GM21825 (cell line): ENCODE results near the gene NSD2.

ENCODE experiments used
- ATAC-seq: cut with Tn5 transposase; IDR thresholded peaks from one replicate; pipeline ENCODE4 v1.9.1; 2021; ENCODE audit warnings: mild to moderate bottlenecking, moderate library complexity; ENCODE audit not compliant: unreplicated experiment

Gene NSD2

DNA sequence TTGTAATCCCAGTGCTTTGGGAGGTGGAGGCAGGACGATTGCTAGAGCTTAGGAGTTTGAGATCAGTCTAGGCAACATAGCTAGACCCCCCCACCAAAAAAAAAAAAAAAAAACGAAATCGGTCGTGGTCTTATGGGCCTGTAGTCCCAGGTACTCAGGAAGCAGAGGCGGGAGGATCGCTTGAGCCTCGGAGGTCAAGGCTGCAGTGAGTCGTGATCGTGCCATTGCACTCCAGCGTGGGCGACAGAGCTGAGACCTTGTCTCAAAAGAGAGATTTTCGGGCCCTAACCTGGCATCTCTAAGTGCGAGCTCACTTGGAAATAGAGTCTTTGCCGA is 8.3 kb upstream of the NSD2 start:
- no peak for ATAC-seq

DNA sequence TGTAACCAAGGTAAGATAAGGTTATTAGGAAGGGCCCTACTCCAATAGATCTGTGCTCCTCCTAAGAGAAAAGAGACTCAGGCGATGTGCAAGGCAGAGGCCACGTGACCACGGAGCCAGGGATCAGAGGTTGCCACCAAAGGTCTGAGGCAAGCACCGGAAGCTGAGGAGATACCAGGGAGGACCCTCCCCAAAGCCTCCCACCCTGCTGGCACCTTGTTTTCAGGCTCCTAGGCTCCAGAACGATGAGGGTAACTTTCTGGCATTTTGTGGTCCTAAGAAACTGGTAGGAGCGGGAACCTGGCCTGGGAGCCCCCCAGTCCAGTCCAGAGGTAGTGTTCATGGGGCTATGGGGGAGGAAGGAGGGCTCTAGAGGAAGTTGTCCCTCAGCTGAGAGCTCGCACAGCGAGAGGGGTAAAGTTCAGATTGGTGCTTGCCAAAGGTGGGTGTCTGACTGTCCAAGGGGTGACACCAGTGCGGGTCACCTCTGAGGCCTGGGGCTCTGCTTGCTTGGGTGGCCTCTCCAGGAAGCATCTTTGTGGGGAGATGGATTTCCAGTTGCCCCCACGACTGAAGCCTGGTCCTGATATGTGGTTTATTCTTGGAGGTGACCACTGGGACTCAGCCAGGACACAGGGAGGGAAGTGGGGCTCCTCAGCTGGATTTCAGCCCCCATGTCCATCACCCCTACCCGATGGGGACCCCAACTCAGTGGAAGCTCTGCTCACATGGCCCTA is 7.7 kb upstream of the NSD2 start:
- no peak for ATAC-seq

DNA sequence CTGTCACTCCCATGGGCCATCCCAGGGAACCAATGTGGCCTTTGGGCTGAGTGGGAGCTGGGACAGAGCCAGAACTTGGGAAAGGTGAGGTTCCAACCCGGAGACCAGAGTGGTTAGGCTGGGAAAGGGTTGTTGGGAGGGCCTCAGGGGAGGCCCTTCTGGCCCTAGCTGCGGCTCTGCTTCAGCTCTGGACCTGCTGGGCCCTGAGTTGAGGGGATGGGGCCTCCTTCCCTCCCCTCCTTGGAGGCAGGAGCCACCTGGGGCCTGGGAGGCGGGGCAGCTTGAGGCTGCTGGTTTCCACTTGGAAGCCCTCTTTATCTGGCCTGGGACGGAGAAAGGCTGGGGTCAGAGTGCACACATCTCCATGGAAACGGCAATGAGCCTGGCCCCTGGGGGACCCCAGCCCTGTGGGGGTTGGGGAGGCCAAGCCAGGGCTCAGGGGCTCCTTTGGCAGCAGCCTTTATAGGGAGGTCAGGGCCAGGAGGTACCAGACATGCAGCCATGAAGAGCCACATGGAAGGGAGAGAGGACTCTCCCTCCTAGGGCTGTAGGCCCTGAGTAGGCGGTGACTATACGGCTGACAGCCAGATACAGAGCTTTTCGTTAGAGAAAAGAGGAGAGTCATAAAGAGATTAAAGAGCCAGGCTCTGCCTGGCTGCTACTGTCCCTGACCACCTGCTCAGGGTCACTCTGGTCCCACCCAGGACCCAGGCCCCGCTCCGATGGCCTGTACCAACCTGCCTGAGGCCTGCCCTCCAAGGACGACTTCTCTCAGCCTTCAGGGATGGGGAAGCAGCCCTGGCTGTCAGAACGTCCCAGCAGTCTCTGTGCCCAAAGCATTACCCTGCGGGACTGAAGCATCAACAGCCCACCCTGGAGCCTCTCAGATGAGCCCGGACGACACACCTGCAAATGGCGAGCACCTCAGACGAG is 6.9 kb upstream of the NSD2 start:
- ATAC-seq: no peak

DNA sequence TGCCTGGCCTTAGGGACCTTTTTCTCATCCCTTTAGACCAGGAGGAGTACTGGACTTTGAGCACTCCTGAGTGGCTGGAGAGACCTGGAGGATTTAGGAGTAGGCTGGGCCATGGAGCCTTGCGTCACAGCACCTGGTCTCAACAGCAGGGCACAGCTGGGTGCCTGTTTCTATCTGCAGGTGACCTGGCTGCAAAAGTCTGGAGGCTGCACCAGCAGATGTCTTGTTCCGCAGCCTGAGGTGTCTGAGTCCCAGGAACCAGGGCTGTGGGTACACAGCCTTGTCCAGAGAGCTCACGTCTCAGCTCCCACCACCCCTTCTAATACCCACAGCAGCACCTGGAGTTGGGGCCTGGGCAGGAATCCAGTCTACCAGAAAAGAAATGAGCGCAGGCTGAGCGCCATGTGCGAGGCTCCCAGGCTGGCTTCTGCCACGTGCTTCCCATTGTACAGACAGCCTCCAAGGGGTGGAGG is 5.0 kb upstream of the NSD2 start:
- ATAC-seq: no peak

DNA sequence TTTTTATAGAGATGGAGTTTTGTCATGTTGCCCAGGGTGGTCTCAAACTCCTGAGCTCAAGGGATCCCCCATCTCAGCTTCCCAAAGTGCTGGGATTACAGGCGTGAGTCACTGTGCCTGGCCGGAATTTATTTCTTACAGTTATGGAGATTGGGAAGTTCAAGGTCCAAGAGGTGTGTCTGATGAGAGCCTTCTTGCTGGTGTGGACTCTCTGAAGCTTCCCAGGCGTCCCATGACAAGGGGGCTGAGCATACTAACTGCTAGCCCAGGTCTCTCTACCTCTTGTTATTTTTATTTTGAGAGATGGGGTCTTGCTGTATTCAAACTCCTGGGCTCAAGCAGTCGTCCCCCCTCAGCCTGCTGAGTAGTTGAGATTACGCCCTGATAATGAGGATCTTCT is 2.9 kb upstream of the NSD2 start:
- no peak for ATAC-seq

DNA sequence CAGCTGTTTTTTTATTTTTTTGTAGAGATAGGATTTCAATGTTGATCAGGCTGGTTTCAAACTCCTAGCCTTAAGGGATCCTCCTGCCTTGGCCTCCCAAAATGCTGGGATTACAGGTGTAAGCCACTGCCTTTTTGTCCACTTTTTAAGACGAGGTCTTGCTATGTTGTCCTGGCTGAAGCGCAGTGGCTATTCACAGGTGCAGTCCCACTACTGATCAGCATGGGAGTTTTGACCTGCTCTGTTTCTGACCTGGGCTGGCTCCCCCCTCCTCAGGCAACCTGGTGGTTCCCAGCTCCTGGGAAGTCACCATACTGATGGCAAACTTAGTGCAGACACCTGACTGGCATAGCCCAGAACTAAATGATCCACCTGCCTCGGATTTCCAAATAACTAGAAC is 2.3 kb upstream of the NSD2 start:
- no peak for ATAC-seq

DNA sequence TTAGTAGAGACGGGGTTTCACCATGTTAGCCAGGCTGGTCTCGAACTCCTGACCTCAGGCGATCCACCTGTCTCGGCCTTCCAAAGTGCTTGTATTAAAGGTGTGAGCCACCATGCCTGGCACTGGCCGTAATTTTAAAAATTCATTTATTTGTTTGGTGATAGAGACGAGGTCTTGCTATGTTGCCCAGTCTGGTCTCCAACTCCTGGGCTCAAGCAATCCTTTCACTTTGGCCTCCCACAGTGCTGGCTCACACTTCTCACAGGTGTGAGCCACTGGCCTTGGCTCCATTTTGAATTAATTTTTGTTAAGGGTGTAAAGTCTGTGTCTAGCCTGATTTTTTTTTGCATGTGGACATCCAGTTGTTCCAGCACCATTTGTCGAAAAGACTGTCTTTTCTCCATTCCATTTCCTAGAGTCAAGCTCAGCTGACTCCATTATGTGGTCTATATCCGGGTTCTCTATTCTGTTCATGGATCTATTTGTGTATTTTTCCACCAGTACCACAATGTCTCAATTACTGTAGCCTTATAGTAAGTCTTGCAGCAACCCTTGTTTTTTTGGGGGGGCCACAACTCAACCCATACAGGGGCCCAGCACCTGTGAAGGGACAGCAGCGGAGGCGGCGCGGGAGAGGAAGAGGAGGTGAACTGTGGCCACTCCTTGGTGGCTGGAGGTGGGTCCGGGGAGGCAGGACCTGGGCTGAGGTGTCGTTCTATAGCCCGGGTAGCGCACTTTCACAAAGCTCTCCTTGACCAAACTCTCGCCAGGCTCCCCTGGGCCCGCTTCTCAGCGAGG is 1.5 kb upstream of the NSD2 start:
- peak; percentile 3 for ATAC-seq

DNA sequence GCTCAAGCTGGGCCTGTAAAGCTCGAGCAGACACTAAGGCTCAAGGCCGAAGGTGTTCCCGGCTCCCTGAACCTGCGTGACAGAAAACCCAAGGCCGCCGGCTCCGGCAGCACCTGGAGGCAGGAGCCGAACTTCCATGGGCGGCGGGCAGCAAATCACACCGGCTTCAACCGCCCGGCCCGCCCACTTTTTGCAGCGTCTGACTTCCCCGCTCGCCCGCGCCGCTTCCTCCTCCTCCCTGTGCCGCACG is 940 bp upstream of the NSD2 start:
- peak; percentile 47 for ATAC-seq

DNA sequence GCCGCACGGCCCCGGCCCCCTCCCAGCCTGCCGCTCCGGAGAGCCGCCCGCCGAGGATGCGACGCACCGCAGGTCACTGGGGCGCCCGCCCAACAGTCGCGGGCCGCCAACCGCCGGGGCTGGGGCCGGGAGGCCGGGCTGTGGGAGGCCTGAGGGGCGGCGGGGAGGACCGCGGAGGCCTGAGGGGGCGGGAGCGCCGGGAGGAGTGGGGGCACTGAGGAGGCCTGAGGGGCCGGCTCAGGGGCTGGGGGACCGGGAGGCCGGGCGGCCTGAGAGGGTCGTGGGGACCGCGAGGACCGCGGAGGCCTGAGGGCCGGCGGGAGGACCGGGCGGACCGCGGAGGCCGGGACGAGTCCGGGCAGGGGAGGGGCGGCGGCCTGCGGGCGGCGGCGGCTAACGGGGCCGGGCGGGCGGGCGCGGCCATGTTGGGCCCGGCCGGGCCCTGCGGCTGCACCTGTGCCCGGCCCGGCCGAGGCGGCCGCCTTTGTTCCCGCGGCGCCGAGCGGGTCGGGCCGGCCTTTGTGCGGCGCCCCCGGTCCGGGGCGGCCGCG is 353 bp downstream of the NSD2 start:
- ATAC-seq: peak; percentile 11

DNA sequence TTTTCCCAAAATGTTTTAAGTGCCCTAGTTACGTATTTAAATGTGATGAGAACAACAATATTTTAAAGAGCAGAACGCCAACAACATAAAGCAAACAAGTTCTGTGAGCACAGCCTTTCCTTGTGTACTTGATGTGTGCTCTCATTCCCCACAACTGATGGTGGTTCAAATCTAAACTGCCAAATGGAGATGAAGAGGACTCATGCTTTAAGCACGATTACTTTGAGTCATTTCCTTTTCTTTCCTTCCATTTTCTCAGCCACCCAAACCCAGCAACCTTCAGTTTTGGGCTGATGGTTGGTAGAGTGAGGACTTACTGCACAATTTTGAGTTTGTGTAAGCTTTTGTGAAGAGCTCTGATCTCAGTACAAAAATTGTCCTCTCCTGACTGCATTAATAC is 1.7 kb downstream of the NSD2 start:
- ATAC-seq: no peak

- ATAC-seq: no peak
Observed at GRCh38 chr4:1873291-1873690, 2.1 kb downstream of the NSD2 start.

DNA sequence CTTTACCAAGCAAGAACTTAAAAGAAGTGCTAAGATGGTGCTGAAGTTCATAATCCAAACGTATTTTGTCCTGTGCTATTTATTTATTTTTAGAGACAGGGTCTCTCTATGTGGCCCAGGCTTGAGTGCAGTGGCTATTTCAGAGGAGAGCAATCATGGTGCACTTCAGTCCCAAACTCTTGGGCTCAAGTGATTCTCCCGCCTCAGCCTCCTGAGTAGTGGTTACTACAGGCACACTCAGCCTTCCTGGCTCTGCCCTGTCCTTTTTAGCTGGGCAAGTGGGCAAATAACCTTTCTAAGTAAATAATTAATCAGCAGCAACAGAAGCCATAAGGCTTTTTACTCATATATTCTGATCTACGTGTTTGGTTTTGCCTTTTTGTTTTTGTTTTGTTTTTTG is 2.6 kb downstream of the NSD2 start:
- no peak for ATAC-seq

DNA sequence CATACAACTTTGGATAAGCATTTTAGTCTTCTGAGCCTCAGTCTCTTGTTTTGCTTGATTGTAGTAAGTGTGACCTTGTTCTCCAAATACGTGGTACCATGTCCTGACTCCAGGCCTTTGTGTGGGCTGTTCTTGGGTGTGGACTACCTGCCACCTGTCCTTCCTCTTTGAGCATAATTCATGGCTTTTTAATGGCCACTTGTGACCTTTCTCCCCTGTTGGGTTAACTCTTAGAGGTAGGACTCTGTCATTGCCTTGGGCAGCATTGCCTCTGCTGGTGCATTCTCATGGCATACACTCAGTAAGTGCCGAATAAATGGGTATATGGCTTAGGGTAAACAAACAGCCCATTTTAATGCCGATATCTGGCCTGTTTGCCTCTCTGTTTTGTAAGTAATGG is 3.0 kb downstream of the NSD2 start:
- ATAC-seq: no peak

- no peak for ATAC-seq
Observed at GRCh38 chr4:1879485-1879884, 8.3 kb downstream of the NSD2 start.

DNA sequence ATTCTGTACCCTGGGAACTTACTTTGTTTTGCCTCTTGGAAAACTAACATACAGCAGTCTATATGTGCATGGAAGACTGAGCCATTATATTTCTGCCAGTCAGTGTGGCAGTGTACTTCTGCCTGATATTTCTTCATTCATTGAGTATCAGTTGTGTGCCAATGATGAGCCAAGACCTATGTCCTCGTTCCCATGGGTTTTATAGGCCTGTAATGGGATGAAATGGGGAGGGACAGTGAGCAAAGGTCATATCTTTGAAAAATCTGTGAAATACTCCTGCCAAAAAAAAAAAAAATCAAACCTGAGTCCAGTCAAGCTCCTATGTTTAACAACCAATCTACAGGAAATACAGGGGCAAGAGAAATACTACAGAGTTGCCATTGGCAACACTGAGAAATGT is 9.1 kb downstream of the NSD2 start:
- ATAC-seq: no peak

DNA sequence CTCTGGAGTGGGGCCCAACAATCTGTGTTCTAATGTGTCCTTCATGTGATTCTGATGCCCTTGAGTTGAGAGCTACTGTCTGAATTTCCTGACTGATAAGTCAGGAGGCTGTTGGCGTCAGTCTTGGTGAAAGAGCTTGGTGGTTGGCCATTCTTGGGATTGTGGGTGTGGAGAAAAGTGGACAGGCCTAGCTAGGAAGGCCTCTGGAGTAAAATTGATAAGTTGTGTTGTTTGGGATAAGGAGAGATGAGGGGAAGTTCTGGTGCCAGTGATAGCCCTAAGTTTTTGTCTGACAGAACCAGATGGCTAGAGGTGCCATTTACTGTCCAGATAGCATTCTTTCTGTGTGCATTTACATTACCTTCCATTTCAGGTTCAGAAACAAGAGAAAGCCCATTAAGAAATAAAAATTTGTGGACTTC is 11.7 kb downstream of the NSD2 start:
- no peak for ATAC-seq

DNA sequence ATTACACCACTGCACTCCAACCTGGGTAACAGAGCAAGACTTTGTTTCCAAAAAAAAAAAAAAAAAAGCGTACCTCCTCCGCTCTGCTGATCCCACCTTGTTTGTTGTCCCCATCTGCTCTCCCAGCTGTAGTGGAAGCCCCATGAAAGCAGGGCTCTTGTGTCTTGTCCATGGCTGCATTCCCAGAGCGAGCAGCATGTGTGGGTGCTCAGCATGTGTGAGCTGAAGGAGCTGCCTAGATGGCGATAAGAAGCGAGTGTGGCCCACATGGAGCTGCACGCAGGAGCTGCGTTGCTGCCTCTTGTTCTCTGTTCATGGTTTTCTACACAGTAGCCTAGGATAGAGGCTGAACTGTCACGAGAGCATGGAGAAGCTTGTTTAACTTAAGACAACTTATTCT is 12.4 kb downstream of the NSD2 start:
- no peak for ATAC-seq

- no peak for ATAC-seq
Observed at GRCh38 chr4:1885414-1885813, 14.2 kb downstream of the NSD2 start.

GRCh38 chr4:1887052-1887451 is 15.9 kb downstream of the NSD2 start:
- no peak for ATAC-seq

DNA sequence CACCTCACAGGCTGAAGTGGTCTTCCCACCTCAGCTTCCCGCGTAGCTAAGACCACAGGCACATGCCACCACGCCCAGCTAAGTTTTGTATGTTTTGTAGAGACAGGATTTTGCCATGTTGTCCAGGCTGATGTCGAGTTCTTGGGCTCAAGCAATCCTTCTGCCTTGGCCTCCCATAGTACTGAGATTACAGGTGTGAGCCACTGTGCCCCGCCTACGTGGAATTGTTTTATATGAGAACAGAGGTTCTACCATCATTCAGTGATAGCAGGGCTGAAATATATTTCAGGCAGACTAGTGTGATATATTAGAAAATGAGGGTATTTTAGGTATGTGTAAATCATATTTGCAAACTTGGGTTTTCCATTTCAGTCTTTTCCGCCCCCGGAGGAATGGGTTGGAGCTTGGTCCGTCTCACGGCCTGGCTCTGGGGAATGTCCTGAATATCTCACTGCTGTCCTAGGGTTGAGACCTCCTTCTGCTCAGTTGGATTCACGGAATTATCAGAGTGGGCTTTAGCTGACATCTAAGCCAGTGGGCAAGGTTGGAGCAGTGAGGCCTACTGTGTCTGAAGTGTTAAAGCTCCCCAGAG is 19.9 kb downstream of the NSD2 start:
- no peak for ATAC-seq
